Lower leg skin (tissue), 4 donors: ENCODE data around the gene WDFY4. TPM values are rescaled to one million over a fixed set of nuclear protein-coding genes. Genes with fewer than 3 reads are reported as not detected.

Source experiments
- DNase-seq, 2 donors: peaks; one replicate each; pipeline ENCODE4 v3.0.0-alpha.2; 2019; ENCODE audit warnings: low spot score in 2 of 2
- H3K4me3 ChIP-seq: fragments of 200-600 bp; sonication (generic); 2 replicates; pipeline ENCODE4 v1.5.1; 2017; ENCODE audit warnings: mild to moderate bottlenecking, low read depth; ENCODE audit not compliant: poor library complexity, severe bottlenecking
- CTCF ChIP-seq, 3 donors: fragments of 450-650 bp; IDR thresholded peaks; one replicate each; pipeline ENCODE4 v1.5.1; 2016; ENCODE audit warnings: antibody characterized with exemption in 3 of 3, mild to moderate bottlenecking in 3 of 3, moderate library complexity in 2 of 3
- POLR2A ChIP-seq, 2 donors: fragments of 450-650 bp; IDR thresholded peaks; one replicate each; pipeline ENCODE4 v1.6.1; 2016 to 2017; ENCODE audit warnings: antibody characterized with exemption in 2 of 2, mild to moderate bottlenecking in 1 of 2, moderate library complexity in 1 of 2
- WGBS, 2 donors: methylation state at CpG; one replicate each; pipeline ENCODE4 v1.1.5; 2018; 5-methylcytosine and 5-hydroxymethylcytosine counted together
- intact Hi-C: fragments of 100-400 bp; cut with DNase I; formaldehyde crosslinking; loops from one replicate; pipeline ENCODE4 v1.15.0; 2023; ENCODE audit warnings: low total_unique reads
- total RNA-seq, 4 donors: library from RNA; depleted of rRNA; stranded (reverse); fragments of >200 nt; gene quantifications; one replicate each; pipeline ENCODE4 v1.1.0, GENCODE V29; 2016

Gene WDFY4
- total RNA-seq, 4 donors from 2014 or later: 0.91 to 4.2 (median 1.1) TPM

- WGBS, 2 donors: 75 to 77% methylated on average over 4 to 5 of the region's 5 CpGs
- no peak overlapping the region for H3K4me3 ChIP-seq
- intact Hi-C loops: no loop called here
- DNase-seq: peak in 1 of 2 donors; percentile 43
- TF ChIP-seq CTCF (IDR thresholded peaks at IDR 0.05): no peak
- no peak for TF ChIP-seq POLR2A (IDR thresholded peaks at IDR 0.05)
Measured at GRCh38 chr10:48703531-48704122, 19.0 kb downstream of the WDFY4 start.

DNA sequence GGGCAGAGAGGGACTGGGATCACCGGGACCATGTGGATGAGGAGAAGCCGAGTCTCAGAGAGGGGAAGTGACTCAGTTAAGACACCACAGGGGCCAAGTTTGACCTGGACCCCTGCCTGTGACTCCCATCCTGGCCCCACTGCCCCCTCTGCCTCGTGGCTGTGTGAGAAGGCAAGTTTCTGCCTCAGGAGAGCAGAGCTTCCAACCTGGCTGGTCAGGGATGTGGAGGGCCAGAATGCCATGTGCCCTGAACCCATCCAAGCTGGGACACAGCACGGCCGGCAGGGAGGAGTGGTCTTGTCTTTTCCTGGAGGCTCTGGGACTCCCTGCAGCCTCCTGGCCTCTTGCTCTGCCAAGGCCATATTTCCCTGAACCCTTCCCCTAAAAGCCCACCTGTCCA is 19.5 kb downstream of the WDFY4 start:
- H3K4me3 ChIP-seq: no peak overlapping the region
- 43 to 85% methylated on average over 5 of the region's 5 CpGs for WGBS, 2 donors
- TF ChIP-seq POLR2A (IDR thresholded peaks at IDR 0.05) (no peak), CTCF (IDR thresholded peaks at IDR 0.05) (no peak)
- intact Hi-C loops: no loop called here
- DNase-seq: peak in 1 of 2 donors; percentile 79

DNA sequence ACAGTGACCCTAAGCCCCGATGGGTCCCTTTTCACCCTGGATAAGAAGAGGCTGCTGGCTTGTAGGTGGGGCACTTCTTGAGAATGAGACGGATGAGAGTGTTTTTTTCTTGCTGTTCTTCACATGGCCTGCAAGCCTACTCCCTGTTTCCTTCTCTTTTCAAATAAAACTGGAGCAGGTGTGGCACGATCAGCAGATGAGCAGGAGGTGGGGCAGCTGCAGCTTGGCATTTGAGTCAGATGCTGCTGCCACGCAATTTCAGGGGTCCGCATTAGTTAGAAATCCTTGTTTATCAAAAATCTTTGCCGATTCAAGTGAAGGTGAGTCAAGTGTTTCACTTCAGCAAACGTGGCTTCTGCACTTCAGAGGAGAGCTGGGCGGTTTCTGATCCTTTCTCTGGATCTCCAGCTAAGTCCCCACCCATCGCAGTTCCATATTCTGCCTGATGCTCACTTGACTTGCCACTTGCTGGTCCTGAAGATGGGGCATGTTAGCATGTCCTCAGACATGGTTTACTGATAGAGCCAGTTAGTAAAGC is 20.8 kb downstream of the WDFY4 start:
- intact Hi-C loops: no loop called here
- TF ChIP-seq POLR2A (IDR thresholded peaks at IDR 0.05) (no peak), CTCF (IDR thresholded peaks at IDR 0.05) (no peak)
- 63 to 80% methylated on average over 9 of the region's 9 CpGs for WGBS, 2 donors
- H3K4me3 ChIP-seq: no peak overlapping the region
- DNase-seq: peak in 1 of 2 donors; percentile 34

DNA sequence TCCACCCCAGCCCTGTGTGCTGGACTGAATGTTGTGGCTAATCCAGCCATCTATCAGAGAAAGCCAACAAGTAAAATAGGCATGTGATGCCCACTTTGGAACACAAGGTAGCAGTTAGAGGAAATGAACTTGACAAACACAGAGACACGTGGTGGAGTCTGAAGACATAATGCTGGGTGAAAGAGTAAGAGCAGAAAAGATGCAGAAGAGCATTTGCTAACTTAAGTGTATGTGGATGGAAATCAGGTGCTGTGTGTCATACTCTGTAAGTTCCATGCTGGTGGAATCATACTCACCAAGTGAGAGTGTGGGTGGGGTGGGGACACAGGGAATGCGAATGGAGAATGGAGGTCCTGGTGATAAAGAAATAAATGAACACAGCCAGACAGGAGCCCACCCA is 22.8 kb downstream of the WDFY4 start:
- peak in 1 of 2 donors; percentile 15 for DNase-seq
- WGBS, 2 donors: 30 to 81% methylated on average over 2 of the region's 2 CpGs
- no peak overlapping the region for H3K4me3 ChIP-seq
- TF ChIP-seq CTCF (IDR thresholded peaks at IDR 0.05) (no peak), POLR2A (IDR thresholded peaks at IDR 0.05) (no peak)
- intact Hi-C loops: no loop called here

GRCh38 chr10:48708144-48708543 is 23.5 kb downstream of the WDFY4 start:
- H3K4me3 ChIP-seq: no peak overlapping the region
- WGBS, 2 donors: 43 to 45% methylated on average over 5 of the region's 5 CpGs
- peak in 1 of 2 donors; percentile 20 for DNase-seq
- intact Hi-C loops: no loop called here
- TF ChIP-seq CTCF (IDR thresholded peaks at IDR 0.05): no peak
- TF ChIP-seq POLR2A (IDR thresholded peaks at IDR 0.05): no peak
